LNCaP clone FGC (cell line): Measurements from ENCODE around the gene ZCCHC24.
"Not testable (repeated sequence)": the region's sequence is repeated elsewhere in the genome, so short reads cannot be mapped to it uniquely, and the experiment has no call there.

ENCODE experiments used
- DNase-seq: peaks from one replicate; pipeline ENCODE4 v3.0.0-alpha.2; 2011; ENCODE audit warnings: low read depth
- H3K4me3 ChIP-seq: 2 replicates; pipeline ENCODE4 v1.5.1; 2011; ENCODE audit warnings: mild to moderate bottlenecking, low read depth, low read length, control low read depth
- TF ChIP-seq, protein P1 (sequence below): IDR thresholded peaks from 2 replicates; pipeline ENCODE4 v1.5.1; 2012; ENCODE audit warnings: mild to moderate bottlenecking; ENCODE audit not compliant: control insufficient read depth, insufficient read depth; ENCODE audit errors: extremely low read depth

Gene ZCCHC24

DNA sequence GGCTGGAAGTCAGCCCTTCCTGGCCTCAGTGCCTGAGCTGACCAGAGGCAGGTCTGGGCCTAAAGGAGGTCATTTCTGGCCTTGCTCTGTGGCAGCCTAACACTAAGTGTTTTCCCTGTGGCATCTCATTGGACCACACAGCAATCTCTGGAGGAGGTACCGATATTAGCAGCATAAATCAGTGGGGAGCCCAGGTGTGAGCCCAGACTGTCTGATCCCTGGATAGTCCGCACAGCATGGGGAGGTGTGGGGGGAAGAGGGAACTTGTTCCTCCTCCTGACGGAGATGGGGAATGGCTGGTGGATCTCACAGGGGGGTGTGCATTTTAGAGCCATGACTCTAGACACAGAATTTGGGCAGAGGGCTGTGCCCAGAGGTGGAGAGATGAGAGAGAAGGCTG, 109.1 kb downstream of the ZCCHC24 start:
- DNase-seq = no peak
- no peak overlapping the region for H3K4me3 ChIP-seq
- TF ChIP-seq, protein P1, sequence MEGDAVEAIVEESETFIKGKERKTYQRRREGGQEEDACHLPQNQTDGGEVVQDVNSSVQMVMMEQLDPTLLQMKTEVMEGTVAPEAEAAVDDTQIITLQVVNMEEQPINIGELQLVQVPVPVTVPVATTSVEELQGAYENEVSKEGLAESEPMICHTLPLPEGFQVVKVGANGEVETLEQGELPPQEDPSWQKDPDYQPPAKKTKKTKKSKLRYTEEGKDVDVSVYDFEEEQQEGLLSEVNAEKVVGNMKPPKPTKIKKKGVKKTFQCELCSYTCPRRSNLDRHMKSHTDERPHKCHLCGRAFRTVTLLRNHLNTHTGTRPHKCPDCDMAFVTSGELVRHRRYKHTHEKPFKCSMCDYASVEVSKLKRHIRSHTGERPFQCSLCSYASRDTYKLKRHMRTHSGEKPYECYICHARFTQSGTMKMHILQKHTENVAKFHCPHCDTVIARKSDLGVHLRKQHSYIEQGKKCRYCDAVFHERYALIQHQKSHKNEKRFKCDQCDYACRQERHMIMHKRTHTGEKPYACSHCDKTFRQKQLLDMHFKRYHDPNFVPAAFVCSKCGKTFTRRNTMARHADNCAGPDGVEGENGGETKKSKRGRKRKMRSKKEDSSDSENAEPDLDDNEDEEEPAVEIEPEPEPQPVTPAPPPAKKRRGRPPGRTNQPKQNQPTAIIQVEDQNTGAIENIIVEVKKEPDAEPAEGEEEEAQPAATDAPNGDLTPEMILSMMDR = no peak

DNA sequence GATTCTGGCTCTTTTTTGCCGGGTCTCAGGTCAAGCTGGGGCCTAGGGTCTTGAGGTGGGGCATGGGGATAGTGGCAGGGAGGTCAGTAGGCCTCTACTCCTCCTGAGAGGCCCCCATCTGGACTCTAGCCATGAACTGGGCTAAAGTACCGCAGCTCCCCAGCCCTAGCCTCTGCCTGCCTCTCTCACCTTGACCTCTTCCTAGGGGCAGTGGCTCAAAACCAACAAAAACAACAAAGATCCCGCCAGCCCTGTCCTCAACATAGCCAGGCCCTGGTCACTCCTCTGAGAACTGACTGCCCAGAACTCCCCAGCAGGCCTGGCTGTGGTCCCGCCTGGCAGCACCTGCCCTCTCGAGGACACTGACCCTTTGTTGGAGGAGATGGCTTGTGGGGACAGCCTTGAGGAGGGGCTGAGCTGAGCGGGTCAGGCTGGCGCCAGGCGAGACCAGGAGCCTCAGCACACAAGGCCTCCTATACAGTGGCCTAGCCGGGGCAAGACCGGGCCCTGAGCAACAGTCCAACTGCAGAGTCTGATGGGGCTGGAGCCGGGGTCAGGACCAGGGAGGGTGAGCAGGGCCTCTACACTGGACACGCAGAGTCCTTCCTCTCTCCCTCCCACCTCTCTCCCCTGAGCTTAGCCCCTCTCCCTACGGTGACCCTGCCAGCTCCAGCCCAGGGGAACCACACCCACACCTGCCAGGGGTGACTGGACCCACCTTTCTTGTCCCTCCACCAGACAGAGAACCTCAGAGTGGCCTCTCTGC, 109.8 kb downstream of the ZCCHC24 start:
- TF ChIP-seq, protein P1 = no peak
- no peak for DNase-seq
- H3K4me3 ChIP-seq = no peak overlapping the region

DNA sequence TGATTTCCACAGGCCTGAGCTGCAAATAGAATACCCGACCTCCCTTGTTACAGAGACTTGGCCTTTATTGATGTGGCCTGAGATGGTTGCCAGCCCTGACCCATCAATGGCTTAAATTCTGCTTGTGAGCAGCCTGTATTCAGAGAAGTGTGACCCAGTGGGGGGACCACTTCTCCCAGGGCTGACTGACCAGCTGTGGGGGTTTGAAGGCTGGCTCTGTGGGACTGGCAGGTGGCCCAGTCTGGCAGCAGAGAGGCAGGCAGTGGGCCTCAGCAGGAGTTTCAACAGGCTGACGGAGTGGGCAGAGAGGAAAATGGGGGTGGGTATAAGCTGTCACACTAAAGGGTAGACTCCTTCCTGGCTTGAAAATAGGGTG, 110.3 kb downstream of the ZCCHC24 start:
- no peak overlapping the region for H3K4me3 ChIP-seq
- TF ChIP-seq, protein P1 = no peak
- DNase-seq = no peak

DNA sequence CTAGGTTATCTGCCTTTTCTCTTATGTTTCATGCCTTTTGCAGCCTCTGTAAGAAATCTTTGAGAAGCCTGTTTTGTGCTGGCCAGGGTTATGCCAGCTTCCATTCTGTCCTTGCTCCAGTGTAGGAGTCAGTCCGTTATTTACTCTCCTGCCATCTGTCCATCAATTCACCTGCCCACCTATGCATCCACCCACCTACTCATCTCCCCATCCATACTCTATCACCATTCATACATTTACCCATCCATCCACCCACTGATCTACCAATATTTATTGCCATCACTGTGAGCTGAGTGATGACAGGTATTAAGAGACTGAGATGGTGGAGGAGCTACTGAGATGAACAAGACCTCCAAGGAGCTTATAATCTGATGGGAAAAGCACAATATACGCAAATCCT, 110.9 kb downstream of the ZCCHC24 start:
- TF ChIP-seq, protein P1 = no peak
- no peak for DNase-seq

DNA sequence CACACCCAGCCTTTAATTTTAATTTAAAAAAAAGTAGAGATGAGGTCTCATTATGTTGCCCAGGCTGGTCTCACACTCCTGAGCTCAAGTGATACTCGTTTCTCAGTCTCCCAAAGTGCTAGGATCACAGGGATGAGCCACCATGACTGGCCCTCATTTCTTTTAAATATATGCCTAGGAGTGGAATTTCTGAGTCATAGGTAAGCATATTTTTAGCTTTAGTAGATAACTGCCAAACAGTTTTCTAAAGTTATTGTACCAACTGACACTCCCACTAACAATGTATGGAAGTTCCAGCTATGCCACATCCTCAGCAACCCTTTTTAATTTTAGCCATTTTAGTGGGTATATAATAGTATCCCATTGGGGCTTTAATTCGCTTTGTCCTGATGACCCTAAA, 111.9 kb downstream of the ZCCHC24 start:
- TF ChIP-seq, protein P1 = no peak
- no peak for DNase-seq
- H3K4me3 ChIP-seq = no peak overlapping the region

More for the DNA sequence above, 110.9 kb downstream of the ZCCHC24 start:
- no peak overlapping the region for H3K4me3 ChIP-seq

DNA sequence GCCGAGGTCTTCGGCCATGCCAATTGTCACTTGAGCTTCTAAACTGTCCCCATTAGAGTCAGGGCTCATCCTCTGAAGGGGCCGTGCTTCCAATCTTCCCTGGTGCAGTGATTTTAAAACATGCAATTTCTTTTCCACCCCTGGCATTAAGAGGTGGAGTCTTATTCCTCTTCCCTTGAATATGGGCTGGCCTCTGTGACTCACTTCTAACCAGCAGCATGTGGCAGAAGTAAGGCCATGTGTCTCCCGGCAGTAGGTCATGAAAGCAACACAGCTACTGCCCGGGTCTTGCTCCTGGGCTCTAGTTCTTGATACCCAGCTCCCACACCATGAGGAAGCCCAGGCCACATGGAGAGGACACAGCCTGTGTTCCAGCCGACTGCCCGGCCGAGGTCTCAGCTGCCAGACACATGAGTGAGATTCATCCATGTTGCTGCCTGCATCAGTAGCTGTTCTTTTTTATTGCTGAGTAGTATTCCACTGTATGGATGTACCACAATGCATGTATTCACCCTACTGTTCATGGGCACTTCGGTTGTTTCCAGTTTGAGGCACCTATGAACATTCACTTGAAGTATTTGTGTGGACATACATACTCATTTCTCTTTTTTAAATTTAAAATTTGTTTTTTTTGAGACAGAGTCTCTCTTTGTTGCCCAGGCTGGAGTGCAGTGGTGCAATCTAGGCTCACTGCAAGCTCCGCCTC, 112.7 kb downstream of the ZCCHC24 start:
- DNase-seq, H3K4me3 ChIP-seq: not testable (repeated sequence)
